ENCODE results near the gene C6orf163.

- no peak for TF ChIP-seq CTCF (IDR thresholded peaks at IDR 0.05)
- no peak for TF ChIP-seq POLR2AphosphoS5 (IDR thresholded peaks at IDR 0.05)
- TF ChIP-seq POLR2A (IDR thresholded peaks at IDR 0.05), result no peak
- TF ChIP-seq EP300 (IDR thresholded peaks at IDR 0.05), result no peak
These were observed 28.8 kb downstream of the C6orf163 start for GRCh38 chr6:87373377-87373776.

All from gastroesophageal sphincter (tissue), 3 donors.